OCI-LY1 (cell line): ENCODE measurements around the gene PILRB.

Experiments used
- EZH2 ChIP-seq: fragments of 200-600 bp; sonication (generic), shearing (Covaris generic); IDR thresholded peaks from 2 replicates; pipeline ENCODE4 v1.8.0; 2017; ENCODE audit warnings: borderline replicate concordance, mixed run types, mild to moderate bottlenecking, antibody characterized with exemption, low read length, moderate library complexity, mixed read lengths
- TF ChIP-seq, protein P1 (sequence below): fragments of 200-600 bp; sonication (generic), shearing (Covaris generic); IDR thresholded peaks from 2 replicates; pipeline ENCODE4 v1.5.1; 2017; ENCODE audit warnings: mild to moderate bottlenecking, antibody characterized with exemption, low read length, moderate library complexity, mixed read lengths

DNA sequence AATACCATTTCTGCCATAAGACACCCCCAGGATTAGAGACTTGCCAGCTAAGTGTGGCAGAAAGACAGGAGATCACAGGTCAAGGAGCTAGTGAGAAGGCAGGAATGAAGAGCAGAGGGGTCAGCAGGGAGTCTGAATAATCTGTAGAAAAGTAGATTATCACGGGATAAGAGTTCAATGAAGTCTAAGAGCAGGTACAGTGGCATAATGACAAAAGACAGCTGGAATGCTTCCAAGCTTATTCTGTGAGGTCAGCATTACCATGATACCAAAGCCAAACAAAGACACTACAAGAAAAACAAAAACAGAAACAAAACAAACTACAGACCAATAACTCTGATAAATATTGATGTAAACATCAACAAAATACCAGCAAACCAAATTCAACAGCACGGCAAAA lies 36.2 kb downstream of the PILRB start:
- TF ChIP-seq EZH2: no peak
- TF ChIP-seq, protein P1, sequence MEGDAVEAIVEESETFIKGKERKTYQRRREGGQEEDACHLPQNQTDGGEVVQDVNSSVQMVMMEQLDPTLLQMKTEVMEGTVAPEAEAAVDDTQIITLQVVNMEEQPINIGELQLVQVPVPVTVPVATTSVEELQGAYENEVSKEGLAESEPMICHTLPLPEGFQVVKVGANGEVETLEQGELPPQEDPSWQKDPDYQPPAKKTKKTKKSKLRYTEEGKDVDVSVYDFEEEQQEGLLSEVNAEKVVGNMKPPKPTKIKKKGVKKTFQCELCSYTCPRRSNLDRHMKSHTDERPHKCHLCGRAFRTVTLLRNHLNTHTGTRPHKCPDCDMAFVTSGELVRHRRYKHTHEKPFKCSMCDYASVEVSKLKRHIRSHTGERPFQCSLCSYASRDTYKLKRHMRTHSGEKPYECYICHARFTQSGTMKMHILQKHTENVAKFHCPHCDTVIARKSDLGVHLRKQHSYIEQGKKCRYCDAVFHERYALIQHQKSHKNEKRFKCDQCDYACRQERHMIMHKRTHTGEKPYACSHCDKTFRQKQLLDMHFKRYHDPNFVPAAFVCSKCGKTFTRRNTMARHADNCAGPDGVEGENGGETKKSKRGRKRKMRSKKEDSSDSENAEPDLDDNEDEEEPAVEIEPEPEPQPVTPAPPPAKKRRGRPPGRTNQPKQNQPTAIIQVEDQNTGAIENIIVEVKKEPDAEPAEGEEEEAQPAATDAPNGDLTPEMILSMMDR: no peak
